ENCODE results near the gene ACTA2.

DNA sequence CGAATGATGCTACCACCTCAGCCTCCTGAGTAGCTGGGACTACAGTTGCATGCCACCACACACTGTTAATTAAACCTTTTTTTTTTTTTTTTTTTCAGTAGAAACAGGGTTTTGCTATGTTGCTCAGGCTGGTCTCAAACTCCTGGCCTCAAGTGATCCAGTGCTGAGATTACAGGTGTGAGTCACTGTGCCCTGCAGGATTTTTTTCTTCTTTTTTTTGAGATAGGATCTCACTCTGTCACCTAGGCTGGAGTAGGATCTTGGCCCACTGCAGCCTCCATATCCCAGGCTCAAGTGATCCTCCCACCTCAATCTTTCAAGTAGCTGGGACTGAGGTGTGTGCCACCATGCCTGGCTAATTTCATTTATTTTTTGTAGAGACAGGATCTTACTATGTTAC, 6.4 kb downstream of the ACTA2 start:
- TF ChIP-seq, protein P1, sequence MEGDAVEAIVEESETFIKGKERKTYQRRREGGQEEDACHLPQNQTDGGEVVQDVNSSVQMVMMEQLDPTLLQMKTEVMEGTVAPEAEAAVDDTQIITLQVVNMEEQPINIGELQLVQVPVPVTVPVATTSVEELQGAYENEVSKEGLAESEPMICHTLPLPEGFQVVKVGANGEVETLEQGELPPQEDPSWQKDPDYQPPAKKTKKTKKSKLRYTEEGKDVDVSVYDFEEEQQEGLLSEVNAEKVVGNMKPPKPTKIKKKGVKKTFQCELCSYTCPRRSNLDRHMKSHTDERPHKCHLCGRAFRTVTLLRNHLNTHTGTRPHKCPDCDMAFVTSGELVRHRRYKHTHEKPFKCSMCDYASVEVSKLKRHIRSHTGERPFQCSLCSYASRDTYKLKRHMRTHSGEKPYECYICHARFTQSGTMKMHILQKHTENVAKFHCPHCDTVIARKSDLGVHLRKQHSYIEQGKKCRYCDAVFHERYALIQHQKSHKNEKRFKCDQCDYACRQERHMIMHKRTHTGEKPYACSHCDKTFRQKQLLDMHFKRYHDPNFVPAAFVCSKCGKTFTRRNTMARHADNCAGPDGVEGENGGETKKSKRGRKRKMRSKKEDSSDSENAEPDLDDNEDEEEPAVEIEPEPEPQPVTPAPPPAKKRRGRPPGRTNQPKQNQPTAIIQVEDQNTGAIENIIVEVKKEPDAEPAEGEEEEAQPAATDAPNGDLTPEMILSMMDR (conservative IDR thresholded peaks at IDR 0.05) = no peak
- no peak for TF ChIP-seq ZFX (IDR thresholded peaks at IDR 0.05)

All from C4-2B (cell line).